ENCODE results near the gene STRADA.

The STRADA gene

GRCh38 chr17:63741408-63742173, at the start of gene STRADA:
TSS of gene STRADA (minus strand) at chr17:63741799. CDS start at chr17:63728369, 13,430 bp downstream.
- peak; percentile 92 for DNase-seq

- no peak for DNase-seq
Observed at GRCh38 chr17:63790057-63790456, 48.5 kb upstream of the STRADA start.

GRCh38 chr17:63786971-63787711, 45.5 kb upstream of the STRADA start:
- no peak for DNase-seq

- no peak for DNase-seq
Observed at GRCh38 chr17:63786117-63786516, 44.5 kb upstream of the STRADA start.

- DNase-seq: no peak
Observed at GRCh38 chr17:63785556-63785955, 44.0 kb upstream of the STRADA start.

GRCh38 chr17:63783522-63783921, 41.9 kb upstream of the STRADA start:
- no peak for DNase-seq

GRCh38 chr17:63780928-63781327, 39.3 kb upstream of the STRADA start:
- DNase-seq: no peak

GRCh38 chr17:63780507-63780906, 38.9 kb upstream of the STRADA start:
- DNase-seq: no peak

GRCh38 chr17:63775420-63775819, 33.8 kb upstream of the STRADA start:
- no peak for DNase-seq

- no peak for DNase-seq
Observed at GRCh38 chr17:63774969-63775265, 33.3 kb upstream of the STRADA start.

GRCh38 chr17:63774141-63774968, 32.8 kb upstream of the STRADA start, which contains the start of gene DDX42:
TSS of gene DDX42 (plus strand) at chr17:63774170. CDS start at chr17:63787050, 12,880 bp downstream.
- peak; percentile 3 for DNase-seq

- DNase-seq: peak; percentile 95
Observed at GRCh38 chr17:63773272-63774140, 31.9 kb upstream of the STRADA start, which contains the start of gene CCDC47. TSS of gene CCDC47 (minus strand) at chr17:63773597. CDS start at chr17:63766175, 7,422 bp downstream.

- DNase-seq: no peak
Observed at GRCh38 chr17:63772801-63773271, 31.2 kb upstream of the STRADA start.

- no peak for DNase-seq
Observed at GRCh38 chr17:63768433-63768832, 26.8 kb upstream of the STRADA start.

GRCh38 chr17:63766754-63767153, 25.2 kb upstream of the STRADA start:
- no peak for DNase-seq

GRCh38 chr17:63764716-63765115, 23.1 kb upstream of the STRADA start:
- DNase-seq: no peak

- no peak for DNase-seq
Observed at GRCh38 chr17:63762161-63763078, 20.8 kb upstream of the STRADA start.

GRCh38 chr17:63760771-63761539, 19.4 kb upstream of the STRADA start:
- DNase-seq: no peak

- DNase-seq: no peak
Observed at GRCh38 chr17:63758428-63758827, 16.8 kb upstream of the STRADA start.

- DNase-seq: no peak
Observed at GRCh38 chr17:63754046-63754445, 12.4 kb upstream of the STRADA start.

All from NCI-H524 treated with DMSO at 0.1 percent for 48 hours (cell line).